ENCODE data around the gene BLVRA.
"Not testable (repeated sequence)": the region's sequence is repeated elsewhere in the genome, so short reads cannot be mapped to it uniquely, and the experiment has no call there.

BLVRA gene

GRCh38 chr7:43799605-43800004 is 41.1 kb downstream of the BLVRA start:
- no peak for TF ChIP-seq ISL1 (CRISPR knock-in tag; IDR thresholded peaks at IDR 0.05)
- TF ChIP-seq GLIS3 (CRISPR knock-in tag; IDR thresholded peaks at IDR 0.05), result no peak
- no peak for TF ChIP-seq OSR1 (CRISPR knock-in tag; IDR thresholded peaks at IDR 0.05)
- no peak for TF ChIP-seq CSRNP3 (CRISPR knock-in tag; IDR thresholded peaks at IDR 0.05)
- no peak for TF ChIP-seq SNAI2 (CRISPR knock-in tag; IDR thresholded peaks at IDR 0.05)

GRCh38 chr7:43803865-43804264 is 45.4 kb downstream of the BLVRA start:
- ATAC-seq, result no peak
- no peak for TF ChIP-seq PATZ1 (CRISPR knock-in tag; IDR thresholded peaks at IDR 0.05; ENCODE audit: borderline replicate concordance)
- TF ChIP-seq ZNF8 (CRISPR knock-in tag; IDR thresholded peaks at IDR 0.05), result no peak
- TF ChIP-seq TSHZ2 (CRISPR knock-in tag; IDR thresholded peaks at IDR 0.05), result no peak
- TF ChIP-seq ZNF70 (CRISPR knock-in tag; IDR thresholded peaks at IDR 0.05), result no peak
- TF ChIP-seq BACH2 (CRISPR knock-in tag; IDR thresholded peaks at IDR 0.05; ENCODE audit: borderline replicate concordance), result no peak
- TF ChIP-seq CSDC2 (CRISPR knock-in tag; IDR thresholded peaks at IDR 0.05), result no peak
- TF ChIP-seq ZFP3 (CRISPR knock-in tag; IDR thresholded peaks at IDR 0.05), result no peak
- no peak for TF ChIP-seq TOX (CRISPR knock-in tag; IDR thresholded peaks at IDR 0.05; ENCODE audit: borderline replicate concordance)
- no peak for TF ChIP-seq ARNTL (CRISPR knock-in tag; IDR thresholded peaks at IDR 0.05; ENCODE audit: borderline replicate concordance, low read depth)
- no peak for TF ChIP-seq ZNF565 (CRISPR knock-in tag; conservative IDR thresholded peaks at IDR 0.05; ENCODE audit: low read depth)
- no peak for TF ChIP-seq ZFP30 (CRISPR knock-in tag; IDR thresholded peaks at IDR 0.05)
- TF ChIP-seq OSR1 (CRISPR knock-in tag; IDR thresholded peaks at IDR 0.05), result no peak

More at GRCh38 chr7:43799605-43800004, 41.1 kb downstream of the BLVRA start:
- peak; percentile 66 for ATAC-seq

- no peak for ATAC-seq
- no peak for TF ChIP-seq ESRRG (CRISPR knock-in tag; IDR thresholded peaks at IDR 0.05)
- no peak for TF ChIP-seq ARNTL (CRISPR knock-in tag; IDR thresholded peaks at IDR 0.05; ENCODE audit: borderline replicate concordance, low read depth)
- TF ChIP-seq ZNF565 (CRISPR knock-in tag; conservative IDR thresholded peaks at IDR 0.05; ENCODE audit: low read depth), result no peak
- no peak for TF ChIP-seq ISL1 (CRISPR knock-in tag; IDR thresholded peaks at IDR 0.05)
Observed at GRCh38 chr7:43808410-43808809, 49.9 kb downstream of the BLVRA start.

GRCh38 chr7:43810195-43810941 is 51.9 kb downstream of the BLVRA start:
- not testable (repeated sequence) for ATAC-seq

- no peak for ATAC-seq
- TF ChIP-seq ESRRG (CRISPR knock-in tag; IDR thresholded peaks at IDR 0.05), result no peak
- no peak for TF ChIP-seq BACH2 (CRISPR knock-in tag; IDR thresholded peaks at IDR 0.05; ENCODE audit: borderline replicate concordance)
- TF ChIP-seq CSRNP3 (CRISPR knock-in tag; IDR thresholded peaks at IDR 0.05), result no peak
- no peak for TF ChIP-seq PATZ1 (CRISPR knock-in tag; IDR thresholded peaks at IDR 0.05; ENCODE audit: borderline replicate concordance)
- TF ChIP-seq TSHZ2 (CRISPR knock-in tag; IDR thresholded peaks at IDR 0.05), result no peak
- TF ChIP-seq RARB (CRISPR knock-in tag; IDR thresholded peaks at IDR 0.05), result no peak
- no peak for TF ChIP-seq ZNF565 (CRISPR knock-in tag; conservative IDR thresholded peaks at IDR 0.05; ENCODE audit: low read depth)
- TF ChIP-seq ARNTL (CRISPR knock-in tag; IDR thresholded peaks at IDR 0.05; ENCODE audit: borderline replicate concordance, low read depth), result no peak
- no peak for TF ChIP-seq OSR1 (CRISPR knock-in tag; IDR thresholded peaks at IDR 0.05)
- no peak for TF ChIP-seq ZNF8 (CRISPR knock-in tag; IDR thresholded peaks at IDR 0.05)
- TF ChIP-seq ISL1 (CRISPR knock-in tag; IDR thresholded peaks at IDR 0.05), result no peak
- no peak for TF ChIP-seq TCF4 (CRISPR knock-in tag; IDR thresholded peaks at IDR 0.05; ENCODE audit: borderline replicate concordance)
- no peak for TF ChIP-seq ZFP30 (CRISPR knock-in tag; IDR thresholded peaks at IDR 0.05)
- no peak for TF ChIP-seq ZNF70 (CRISPR knock-in tag; IDR thresholded peaks at IDR 0.05)
Observed at GRCh38 chr7:43815373-43815772, 56.9 kb downstream of the BLVRA start.

All from SK-N-SH treated with all-trans-retinoic acid at 6 μM for 48 hours (cell line).